OCI-M2 (cell line): ENCODE measurements around the gene TMCO2.
"Not testable (repeated sequence)": the region's sequence is repeated elsewhere in the genome, so short reads cannot be mapped to it uniquely, and the experiment has no call there.

Source experiments
- DNase-seq: peaks from one replicate; lab custom pipeline; 2025; ENCODE audit not compliant: unreplicated experiment; lab: John Stamatoyannopoulos, UW

Gene TMCO2

GRCh38 chr1:40247655-40248054, at the start of gene TMCO2:
TMCO2 (plus strand) TSS chr1:40247937; CDS start chr1:40247994, 57 bp downstream.
- DNase-seq: no peak

DNA sequence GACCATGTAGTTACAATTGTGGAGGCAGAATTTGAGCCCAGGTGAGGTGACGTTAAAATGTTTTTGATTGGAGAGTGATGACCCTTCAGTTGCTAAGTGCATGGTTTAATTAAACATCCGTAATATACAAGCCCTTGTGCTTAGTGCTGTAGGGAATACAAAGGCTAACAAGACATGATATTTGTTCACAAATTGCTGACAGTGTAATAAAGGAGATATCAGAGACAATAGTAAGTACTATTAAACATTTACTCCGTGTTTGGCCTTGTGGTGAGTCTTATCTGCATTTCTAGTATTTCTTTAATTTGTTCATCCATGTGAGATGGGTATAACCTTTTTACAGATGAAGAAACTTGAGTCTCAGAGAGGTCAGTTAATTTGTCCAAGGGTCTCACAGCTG, 48.6 kb upstream of the TMCO2 start:
- DNase-seq: no peak

DNA sequence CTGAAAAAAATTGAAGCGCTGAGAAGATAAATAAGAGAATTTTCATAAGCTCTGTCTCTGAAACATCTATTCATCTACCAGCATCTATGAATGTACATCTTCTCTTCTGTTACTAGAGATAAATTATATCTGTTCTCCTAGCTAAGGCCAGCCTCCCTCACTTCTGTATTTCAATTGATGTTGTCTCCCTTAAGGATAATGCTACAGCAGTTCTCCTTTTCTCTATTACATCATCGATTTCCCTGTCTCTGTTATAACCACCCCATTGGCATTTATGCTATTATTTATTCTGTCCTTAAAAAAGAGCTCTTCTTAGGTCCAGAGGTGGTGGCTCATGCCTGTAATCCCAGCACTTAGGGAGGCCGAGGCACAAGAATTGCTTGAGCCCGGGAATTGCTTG, 42.9 kb upstream of the TMCO2 start:
- no peak for DNase-seq

DNA sequence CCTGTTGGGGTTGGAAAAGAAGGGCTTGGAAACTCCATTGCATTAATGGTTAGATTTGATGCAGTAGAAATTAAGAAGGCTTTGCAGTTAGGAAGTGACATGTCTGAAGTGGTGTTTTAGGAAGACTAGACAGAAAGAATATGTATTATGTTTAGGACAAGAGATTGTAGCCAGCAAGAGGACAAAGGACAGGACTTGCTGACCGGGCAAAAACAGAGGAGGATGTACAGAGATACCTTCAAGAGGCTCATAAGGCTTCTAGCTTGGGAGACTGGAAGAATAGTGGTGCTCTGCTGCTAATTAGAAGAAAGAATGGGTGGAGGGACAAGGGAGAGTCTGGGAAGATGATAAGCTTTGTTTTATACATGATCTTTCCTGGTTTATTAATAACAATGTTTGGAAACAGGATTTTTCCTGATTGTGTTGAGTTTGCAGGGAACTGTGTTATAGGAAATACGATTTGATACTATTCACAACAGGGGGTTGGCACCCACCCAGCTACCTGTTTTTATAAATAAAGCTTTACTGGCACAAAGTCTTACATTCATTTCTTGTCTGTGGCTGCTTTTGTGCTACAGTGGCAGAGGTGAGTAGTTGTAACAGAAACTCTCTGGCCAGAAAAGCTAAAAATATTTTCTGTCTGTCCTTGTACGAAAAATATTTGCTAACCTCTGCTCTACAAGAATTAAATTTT, 37.1 kb upstream of the TMCO2 start:
- no peak for DNase-seq

DNA sequence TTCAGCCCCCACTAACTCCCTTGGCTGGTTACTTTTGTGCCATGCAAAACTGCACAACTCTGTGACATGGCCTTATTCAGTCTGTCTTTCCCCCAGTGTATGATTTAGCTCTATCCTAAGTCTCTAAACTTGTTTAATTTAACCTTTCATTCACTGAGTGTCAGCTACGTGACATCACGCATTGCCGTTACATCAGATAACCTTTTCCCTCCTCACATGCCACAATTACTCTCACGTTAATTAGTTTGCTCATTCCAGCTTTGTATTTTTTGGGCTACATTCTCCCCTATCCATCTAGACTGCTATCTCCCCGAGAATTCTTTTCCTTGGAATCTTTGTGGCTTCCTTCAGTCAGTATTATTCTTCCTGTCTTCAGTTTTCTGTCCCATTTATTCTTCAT, 29.4 kb upstream of the TMCO2 start:
- DNase-seq: no peak

DNA sequence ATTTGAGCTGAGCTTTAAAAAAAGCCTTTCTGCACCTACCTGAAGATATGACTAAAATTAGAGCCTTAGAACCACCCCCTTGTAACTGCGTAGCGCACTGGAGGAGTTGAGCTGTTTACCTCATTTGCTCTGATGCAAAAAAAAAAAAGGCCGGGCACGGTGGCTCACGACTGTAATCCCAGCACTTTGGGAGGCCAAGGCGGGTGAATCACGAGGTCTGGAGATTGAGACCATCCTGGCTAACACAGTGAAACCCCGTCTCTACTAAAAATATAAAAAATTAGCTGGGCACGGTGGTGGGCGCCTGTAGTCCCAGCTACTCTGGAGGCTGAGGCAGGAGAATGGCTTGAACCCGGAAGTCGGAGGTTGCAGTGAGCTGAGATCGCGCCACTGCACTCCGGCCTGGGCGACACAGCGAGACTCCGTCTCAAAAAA, 26.2 kb upstream of the TMCO2 start:
- not testable (repeated sequence) for DNase-seq

DNA sequence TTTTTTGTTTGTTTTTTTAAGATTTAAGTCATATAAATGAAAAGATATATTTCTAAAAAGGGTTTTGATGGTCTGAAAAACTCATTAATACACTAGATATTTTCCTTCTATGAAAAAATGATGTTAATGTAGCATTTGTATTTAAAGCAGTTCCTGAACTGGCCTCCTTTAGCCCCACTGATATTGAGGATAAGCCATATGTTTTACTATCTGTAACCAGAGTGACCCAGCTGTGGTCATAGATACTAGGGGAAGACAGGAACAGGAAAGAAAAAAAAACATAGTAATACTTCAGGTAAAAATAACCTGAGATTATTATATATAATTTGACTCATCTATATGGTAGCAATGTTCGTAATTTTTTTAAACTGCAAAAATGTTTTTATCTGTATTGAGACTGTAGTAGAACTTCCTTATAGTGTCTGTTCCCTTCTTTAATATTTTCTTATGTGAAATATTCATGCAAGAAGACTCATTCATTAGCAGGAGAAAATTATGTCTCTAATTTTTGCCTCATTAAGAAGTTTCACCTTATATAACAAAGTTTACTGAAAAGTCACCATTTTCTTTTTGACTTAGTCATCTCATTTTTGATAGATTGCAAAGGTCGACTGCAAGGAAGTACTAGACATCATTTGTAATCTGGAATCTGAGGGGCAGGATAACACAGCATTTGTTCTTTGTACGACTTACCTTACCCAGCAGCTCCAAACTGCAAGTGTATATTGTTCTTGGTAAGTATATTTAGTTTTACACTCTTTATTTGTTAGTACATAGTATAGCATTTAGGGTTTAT, 25.6 kb upstream of the TMCO2 start:
- DNase-seq: no peak

DNA sequence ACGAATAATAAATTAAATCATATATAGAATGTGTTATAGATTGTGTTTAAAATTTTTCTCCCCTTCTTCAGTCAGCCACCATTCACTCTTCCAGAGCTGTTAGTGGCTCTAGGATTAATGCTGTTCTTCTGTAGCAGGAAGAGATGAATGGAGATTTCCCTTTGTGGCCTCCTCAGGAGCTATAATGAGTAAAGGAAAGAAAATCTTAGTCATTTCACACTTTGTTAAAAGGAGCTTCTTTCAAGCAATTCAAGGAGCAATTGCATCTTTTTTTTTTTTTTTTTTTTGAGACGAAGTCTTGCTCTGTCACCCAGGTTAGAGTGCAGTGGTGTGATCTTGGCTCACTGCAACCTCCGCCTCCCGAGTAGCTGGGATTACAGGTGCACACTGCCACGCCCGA, 23.7 kb upstream of the TMCO2 start:
- no peak for DNase-seq

DNA sequence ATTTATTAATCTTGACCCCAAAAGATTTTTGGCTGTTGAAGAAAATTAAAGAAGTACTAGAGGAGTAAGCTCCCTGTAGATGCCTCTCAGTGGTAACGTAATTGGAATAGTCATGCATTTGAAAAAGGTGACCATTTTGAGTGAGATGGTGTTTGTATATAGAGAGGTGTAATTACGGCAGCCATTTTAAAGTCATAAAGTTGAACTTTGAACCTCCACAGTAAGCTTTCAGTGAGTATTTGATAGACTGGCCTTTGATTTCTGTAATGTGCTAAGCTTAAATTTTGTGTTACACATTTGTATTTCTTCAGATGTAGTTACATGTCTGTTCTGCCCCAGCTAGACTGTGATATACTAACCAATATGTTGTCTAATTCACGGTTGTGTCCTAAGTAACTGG, 21.5 kb upstream of the TMCO2 start:
- no peak for DNase-seq

DNA sequence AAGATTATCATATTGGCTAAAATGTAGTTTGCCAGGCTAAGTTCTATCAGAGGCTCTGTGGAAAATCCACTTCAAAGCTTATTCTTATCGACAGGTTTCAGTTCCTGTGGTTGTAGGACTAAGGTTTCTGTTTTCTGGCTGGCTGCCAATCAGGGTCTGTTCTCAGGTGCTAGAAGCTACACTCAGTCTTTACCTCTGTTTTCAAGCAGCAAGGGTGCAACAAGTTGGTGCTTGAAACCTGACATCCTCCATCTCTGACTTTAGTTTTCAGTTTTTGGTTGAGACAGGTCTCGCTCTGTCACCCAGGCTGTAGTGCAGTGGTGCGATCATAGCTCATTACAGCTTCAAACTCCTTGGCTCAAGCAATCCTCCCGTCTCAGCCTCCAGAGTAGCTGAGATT, 15.3 kb upstream of the TMCO2 start:
- no peak for DNase-seq

DNA sequence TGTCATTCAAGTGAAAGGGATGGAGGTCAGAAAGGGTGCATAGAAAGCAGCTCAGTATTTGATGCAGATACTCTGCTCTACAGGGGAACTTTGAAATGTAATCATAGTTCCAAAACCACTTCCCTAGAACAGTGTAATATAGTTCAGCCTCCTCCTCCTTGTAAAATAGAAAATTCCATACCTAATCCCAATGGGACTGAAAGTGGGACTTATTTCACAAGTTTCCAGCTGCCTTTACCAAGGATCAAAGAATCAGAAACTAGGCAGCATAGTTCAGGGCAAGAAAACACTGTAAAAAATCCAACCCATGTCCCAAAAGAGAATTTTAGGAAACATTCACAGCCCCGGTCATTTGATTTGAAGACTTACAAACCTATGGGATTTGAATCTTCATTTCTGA, 8.1 kb upstream of the TMCO2 start:
- no peak for DNase-seq

DNA sequence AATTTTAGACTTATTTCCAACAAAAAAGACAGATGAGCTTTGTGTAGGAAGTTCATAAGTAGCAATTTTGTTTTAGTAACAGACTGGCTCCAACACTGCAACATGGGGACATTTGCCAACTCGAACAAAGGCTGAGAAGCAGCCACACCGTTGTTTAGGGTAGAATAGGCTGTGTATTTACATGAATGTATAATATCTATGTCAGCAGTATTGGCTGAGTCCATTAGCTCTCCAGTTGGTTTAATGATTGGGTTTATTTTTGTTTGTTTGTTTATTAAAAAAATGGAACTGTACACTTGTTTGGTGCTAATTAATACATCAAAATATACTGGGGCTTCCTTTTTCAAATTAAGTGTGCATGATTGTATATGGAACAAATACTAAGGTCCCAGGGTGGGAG, 7.3 kb upstream of the TMCO2 start:
- DNase-seq: no peak

DNA sequence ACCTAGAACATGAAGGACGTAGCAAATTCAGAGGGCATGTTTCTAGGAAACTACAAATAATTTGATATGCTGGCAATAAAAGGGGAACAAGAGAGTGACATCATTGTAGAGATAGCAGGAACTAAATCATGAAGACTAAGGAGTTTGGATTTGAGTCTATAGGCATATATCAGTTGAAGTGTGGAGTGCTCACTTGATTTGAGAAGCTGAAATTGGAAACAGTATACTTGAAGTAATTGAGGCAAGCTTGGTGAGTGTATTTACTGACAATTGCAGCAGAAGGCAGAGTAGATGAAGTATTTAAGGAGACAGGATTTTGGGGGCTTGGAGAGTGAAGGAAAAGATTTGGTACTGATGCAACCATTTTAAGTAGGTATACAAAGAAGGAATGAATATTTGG, 6.4 kb upstream of the TMCO2 start:
- DNase-seq: no peak

- no peak for DNase-seq
Measured at GRCh38 chr1:40243351-40243750, 4.4 kb upstream of the TMCO2 start.

DNA sequence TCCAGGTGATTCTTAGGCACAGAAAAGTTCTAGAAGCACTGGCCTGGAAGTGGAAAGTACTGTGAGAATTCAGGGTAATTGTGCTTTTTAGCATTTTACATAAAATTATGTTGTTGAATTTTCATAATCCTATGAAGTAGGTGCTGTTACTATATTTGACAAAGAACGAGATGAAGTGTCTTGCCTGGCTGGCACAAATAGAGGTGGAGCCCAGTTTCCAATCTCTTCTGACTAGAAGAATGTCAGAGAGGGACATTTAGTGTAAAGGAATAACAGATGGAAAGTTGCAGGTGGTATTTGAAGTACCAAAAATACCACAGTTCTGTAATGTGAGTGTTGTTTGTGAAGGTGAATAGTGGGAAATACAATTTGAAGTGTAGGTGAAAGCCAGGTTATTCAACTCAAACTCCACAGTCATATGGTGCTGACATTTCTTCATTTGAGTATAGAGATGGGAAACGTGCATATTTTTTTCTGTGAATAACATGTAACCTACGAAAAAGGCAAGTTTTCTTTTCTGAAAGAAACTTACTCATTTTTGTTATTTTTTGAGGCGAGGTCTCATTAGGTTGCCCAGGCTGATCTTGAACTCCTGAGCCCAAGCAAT, 3.5 kb upstream of the TMCO2 start:
- no peak for DNase-seq

GRCh38 chr1:40245686-40246085, 2.1 kb upstream of the TMCO2 start:
- DNase-seq: no peak

DNA sequence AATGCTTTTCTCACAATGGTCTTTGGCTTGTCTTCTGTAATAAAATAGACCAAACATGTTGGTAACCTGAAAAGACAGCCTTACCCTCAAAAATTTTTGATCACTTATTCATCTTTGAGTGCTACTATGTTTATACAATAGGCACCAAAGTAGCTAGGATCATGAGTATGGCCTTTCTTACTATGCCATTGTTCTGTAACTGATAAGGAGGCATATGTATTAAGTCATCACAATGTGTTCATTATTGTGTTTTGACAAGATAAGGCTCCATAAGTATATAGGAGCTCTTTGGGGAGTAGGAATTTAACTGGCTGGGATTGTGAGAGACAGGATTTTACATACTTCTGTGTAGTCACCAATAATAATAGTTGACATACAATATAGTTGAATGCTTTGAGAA, 675 bp downstream of the TMCO2 start:
- no peak for DNase-seq

GRCh38 chr1:40251456-40251855, 3.7 kb downstream of the TMCO2 start:
- no peak for DNase-seq

- DNase-seq: no peak
Measured at GRCh38 chr1:40252601-40253000, 4.9 kb downstream of the TMCO2 start.

- DNase-seq: no peak
Measured at GRCh38 chr1:40255231-40255630, 7.5 kb downstream of the TMCO2 start.

DNA sequence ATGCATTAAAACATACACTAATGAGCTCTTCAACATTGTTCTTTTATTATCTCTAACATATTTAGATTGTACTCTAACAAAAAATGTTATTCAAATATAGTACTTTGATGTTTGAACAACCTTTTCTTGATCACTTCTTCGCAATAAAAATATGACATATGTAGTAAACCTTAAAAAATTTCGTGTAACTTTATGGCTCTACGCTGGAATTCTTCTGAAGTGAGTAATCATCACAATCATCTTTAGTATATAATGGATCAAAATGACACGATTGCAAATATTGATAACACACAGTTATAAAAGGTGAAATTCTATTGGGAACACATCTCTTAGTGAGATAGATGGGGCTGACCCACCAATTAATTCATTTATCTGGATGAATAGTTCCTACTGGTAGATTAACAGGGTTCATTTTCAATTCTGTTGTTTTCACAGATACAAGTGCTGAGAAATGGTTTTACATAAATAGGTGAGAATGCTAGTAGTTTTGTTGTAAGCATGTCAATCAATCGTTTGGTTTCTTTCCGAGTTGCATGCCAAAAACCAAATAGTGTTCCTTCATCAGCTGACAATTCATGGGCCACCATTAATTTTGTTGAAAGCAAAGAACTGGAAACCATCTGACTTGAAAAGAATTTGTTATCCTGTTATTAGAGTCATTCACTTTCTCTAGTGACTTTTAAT, 8.8 kb downstream of the TMCO2 start:
- no peak for DNase-seq

GRCh38 chr1:40257313-40257687, 9.6 kb downstream of the TMCO2 start:
- DNase-seq: no peak
